ENCODE results near the gene WAPL. TPM values are rescaled to one million over a fixed set of nuclear protein-coding genes. Genes with fewer than 3 reads are reported as not detected.
A peak's percentile ranks its signal among the peaks of the same experiment; 100 is the strongest.
"Not testable (repeated sequence)": the region's sequence is repeated elsewhere in the genome, so short reads cannot be mapped to it uniquely, and the experiment has no call there.

WAPL gene, protein sequence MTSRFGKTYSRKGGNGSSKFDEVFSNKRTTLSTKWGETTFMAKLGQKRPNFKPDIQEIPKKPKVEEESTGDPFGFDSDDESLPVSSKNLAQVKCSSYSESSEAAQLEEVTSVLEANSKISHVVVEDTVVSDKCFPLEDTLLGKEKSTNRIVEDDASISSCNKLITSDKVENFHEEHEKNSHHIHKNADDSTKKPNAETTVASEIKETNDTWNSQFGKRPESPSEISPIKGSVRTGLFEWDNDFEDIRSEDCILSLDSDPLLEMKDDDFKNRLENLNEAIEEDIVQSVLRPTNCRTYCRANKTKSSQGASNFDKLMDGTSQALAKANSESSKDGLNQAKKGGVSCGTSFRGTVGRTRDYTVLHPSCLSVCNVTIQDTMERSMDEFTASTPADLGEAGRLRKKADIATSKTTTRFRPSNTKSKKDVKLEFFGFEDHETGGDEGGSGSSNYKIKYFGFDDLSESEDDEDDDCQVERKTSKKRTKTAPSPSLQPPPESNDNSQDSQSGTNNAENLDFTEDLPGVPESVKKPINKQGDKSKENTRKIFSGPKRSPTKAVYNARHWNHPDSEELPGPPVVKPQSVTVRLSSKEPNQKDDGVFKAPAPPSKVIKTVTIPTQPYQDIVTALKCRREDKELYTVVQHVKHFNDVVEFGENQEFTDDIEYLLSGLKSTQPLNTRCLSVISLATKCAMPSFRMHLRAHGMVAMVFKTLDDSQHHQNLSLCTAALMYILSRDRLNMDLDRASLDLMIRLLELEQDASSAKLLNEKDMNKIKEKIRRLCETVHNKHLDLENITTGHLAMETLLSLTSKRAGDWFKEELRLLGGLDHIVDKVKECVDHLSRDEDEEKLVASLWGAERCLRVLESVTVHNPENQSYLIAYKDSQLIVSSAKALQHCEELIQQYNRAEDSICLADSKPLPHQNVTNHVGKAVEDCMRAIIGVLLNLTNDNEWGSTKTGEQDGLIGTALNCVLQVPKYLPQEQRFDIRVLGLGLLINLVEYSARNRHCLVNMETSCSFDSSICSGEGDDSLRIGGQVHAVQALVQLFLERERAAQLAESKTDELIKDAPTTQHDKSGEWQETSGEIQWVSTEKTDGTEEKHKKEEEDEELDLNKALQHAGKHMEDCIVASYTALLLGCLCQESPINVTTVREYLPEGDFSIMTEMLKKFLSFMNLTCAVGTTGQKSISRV (N-terminal part only)
- total RNA-seq: 24.0 TPM
- long read RNA-seq, full-length matches to known transcripts: 13 of 48 reads
- long read RNA-seq, partial matches to known transcripts: 27 of 48 reads
- long read RNA-seq, other reads (novel, unspliced or antisense): 8 of 48 reads

DNA sequence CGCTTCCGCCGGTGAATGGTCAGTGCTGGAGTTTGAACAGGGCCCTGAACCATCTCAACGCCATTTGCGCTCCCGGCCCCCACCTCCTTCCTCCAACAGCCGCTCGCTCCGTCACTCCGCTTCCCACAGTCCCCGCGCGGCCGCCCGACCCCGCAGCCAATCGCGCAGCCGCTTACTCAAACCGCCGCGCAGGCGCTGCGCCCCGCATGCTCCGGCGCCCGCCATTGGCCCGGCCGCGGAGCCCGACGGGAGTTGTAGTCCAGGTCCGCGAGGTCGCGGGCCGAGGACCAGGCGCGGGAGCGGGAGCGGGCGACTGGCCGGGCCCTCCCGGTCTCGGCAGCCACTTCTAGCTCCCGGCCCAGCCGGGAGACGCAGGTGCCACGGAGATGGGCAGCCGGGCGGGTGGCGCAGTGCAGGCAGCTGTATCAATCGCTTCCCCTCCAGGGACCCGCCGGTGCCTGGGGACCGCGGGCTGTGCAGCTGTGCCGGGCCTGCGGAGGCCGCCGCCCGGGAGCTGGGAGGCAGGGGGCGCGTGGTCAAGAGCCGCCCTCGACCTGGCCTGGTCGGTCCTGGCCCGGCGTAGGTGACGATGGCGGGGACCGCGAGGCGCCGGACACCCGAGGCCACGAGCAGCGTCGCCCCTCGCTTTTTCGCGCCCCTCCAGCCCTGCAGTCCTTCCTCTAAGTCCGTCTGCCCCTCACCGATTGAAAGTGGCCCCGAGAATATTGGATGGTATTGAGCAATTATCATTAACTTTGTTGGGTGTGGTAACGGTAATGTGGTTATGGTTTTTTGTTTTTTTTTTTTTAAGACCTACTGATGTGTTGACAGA lies at the start of gene WAPL:
TSS of gene WAPL (minus strand) at position 115 of the 832 bp plus-strand sequence. CDS start 3,723 bp downstream, outside the sequence.
- intact Hi-C loops (cut with DNase I): loop anchor here (5.0 kb wide), 2 partner anchors 65 to 120 kb away; no protein-coding TSS in a partner anchor
- DNase-seq (ENCODE audit: low spot score): peak; percentile 98

DNA sequence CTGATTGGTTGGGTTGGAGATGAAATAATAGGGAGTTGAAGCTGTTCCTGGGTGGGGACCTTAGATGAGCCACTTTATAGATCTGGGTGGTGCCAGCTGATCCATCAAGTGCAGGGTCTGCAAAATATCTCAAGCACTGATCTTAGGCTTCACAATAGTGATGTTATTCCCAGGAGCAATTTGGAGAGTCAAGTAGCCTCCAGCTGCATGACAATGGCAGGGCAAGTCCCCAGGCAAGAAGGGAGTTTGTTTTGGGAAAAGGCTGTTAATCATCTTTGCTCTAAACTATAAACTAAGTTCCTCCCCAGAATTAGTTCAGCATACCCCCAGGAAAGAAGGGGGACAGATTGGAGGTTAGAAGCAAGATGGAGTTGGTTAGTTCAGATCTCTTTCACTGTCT lies 47.7 kb upstream of the WAPL start:
- intact Hi-C loops (cut with DNase I): no loop called here
- DNase-seq (ENCODE audit: low spot score): no peak

DNA sequence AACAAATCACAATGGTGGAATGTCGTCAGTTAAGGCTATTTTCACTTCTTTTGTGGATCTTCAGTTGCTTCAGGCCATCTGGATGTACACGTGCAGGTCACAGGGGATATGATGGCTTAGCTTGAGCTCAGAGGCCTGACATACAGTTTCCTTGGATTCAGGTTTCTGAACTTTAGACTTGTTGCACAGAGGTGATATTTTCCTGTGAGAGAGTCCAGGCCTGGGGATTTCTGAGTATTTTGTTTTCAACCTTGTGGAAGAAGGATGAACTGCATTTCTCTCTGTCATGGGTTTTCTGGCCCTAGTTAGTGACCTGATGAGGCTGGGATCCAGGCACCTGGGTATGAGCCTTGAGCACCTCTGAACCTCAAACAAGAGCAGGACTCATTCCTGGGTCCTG lies 44.9 kb upstream of the WAPL start:
- intact Hi-C loops (cut with DNase I); DNase-seq (ENCODE audit: low spot score): not testable (repeated sequence)

DNA sequence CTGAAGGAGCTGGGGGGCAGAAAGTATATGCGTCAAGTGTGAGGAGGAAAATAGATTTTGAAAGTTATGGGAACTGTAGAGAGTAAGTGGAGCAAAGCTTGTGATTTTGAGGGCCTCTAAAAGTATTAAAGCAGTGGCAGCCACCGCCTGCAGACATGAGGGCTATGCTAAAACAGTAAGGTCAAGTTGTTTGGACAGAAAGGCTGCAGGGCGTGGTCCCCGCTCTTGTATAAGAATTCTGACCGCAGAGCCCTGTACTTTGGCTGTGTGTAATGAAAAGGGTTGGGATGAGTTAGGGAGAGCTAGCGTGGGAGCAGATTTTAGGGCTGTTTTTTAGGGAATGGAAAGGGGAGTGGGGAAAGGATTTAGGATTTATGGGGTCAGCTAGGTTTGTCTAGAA lies 41.7 kb upstream of the WAPL start:
- DNase-seq (ENCODE audit: low spot score); intact Hi-C loops (cut with DNase I): not testable (repeated sequence)

DNA sequence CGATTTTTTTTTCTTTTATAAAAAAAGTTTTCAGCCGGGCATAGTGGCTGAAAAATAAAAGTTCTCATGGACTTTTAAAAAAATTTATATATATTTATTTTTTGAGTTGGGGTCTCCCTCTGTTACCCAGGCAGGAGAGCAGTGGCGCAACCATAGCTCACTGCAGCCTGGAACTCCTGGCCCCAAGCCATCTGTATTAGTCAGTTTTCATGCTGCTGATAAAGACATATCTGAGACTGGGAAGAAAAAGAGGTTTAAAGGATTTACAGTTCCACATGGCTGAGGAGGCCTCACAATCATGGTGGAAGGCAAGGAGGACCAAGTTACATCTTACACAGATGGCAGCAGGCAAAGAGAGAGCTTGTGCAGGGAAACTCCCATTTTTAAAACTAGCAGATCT lies 37.1 kb upstream of the WAPL start:
- DNase-seq (ENCODE audit: low spot score); intact Hi-C loops (cut with DNase I): not testable (repeated sequence)

DNA sequence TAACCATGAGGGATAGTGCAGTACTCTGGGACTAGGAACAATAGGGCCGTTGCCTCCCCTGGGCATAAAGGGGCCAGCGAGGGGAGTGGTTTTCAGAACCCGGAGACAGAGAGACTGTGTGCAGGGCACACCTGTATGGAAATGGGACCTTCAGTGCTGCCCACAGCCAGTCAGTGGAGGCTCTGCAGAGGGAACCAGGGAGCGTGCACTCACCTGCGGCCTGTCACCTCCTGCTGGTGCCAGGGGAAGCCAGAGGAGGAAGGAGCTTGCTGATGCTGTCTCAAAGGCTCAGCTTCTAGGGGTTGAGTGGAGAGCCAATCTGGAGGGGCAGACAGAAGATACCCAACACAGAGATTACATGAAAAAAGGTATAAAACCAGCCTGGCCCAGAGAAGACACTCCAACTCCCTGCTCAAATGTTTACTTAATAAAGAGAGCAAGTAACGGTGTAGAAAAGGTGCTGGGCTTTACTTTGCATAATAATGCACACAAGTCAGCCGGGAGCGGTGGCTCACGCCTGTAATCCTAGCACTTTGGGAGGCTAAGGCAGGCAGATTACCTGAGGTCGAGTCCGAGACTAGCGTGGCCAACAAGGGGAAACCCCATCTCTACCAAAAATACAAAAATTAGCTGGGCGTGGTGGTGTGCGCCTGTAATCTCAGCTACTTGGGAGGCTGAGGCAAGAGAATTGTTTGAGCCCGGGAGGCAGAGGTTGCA lies 35.5 kb upstream of the WAPL start:
- intact Hi-C loops (cut with DNase I): no loop called here

DNA sequence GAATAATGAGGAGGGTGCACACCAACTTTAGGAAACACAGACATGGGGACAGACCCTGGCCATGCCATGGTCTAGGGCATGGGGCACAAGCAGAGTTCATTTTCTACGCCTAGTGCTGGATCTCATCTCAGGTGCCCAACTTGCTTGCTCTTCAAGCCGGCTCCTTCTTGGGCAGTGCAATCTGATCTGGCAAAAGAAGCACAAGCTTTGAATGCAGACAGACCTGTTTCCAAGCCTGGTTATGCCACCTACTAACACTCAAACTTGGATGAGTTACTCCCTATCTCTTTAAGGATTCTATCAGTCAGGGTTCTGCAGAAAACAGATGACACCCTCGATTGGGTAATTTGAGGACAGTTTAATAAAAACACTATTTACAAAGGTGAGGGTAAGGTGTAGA lies 34.9 kb upstream of the WAPL start:
- intact Hi-C loops (cut with DNase I): no loop called here
- no peak for DNase-seq (ENCODE audit: low spot score)

More for the DNA sequence above, 35.5 kb upstream of the WAPL start:
- DNase-seq (ENCODE audit: low spot score): no peak

DNA sequence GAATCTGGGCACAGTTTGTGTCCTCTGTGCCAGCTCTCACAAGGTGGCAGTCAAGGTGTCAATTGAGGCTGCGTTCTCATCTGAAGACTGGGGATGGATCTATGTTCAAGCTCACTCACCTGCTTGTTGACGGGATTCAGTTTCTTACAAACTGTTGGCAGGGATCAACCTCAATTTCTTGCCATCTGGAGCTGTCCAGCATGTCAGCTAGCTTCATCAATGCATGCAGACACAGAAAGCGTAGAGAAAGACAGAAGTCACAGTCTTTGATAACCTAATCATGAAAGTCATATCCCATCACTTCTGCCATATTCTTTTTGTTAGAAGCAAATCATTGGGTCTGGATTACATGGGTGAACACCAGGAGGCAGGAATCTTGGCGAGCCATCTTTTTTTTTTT lies 32.0 kb upstream of the WAPL start:
- no peak for DNase-seq (ENCODE audit: low spot score)
- intact Hi-C loops (cut with DNase I): no loop called here

DNA sequence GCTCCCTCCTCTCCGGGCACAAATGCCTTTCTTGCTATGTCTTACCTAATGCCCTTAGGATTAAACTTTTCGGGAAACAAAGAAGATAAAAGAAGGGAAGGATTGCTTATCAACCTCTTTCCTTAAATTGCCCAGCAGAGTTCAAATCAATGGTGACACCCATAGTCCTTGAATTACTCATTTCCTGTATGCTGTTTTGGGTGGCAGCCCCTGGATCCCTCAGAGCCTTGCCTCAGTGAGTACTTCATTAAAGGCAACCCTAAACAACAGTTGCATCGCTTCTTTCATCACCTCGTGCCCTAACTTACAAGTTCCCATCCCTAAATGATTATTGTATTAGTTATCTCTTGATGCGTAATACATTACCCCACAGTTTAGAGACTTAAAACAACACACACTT lies 31.6 kb upstream of the WAPL start:
- intact Hi-C loops (cut with DNase I): no loop called here
- DNase-seq (ENCODE audit: low spot score): no peak

DNA sequence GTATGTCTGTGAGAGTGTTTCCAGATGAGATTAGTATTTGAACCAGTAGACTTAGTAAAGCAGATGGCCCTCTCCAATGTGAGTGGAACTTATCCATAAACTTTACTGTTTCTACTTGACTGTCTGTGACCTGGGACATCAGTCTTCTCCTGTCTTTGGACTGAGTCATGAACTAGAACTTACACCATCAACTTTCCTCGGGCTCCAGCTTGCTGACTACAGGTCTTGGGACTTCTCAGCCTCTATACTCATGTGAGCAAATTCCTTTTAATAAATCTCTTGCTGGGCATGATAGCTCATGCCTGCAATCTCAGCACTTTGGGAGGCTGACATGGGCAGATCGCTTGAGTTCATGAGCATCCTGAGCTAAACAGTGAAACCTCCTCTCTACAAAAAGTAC lies 25.7 kb upstream of the WAPL start:
- DNase-seq (ENCODE audit: low spot score): no peak
- intact Hi-C loops (cut with DNase I): no loop called here

DNA sequence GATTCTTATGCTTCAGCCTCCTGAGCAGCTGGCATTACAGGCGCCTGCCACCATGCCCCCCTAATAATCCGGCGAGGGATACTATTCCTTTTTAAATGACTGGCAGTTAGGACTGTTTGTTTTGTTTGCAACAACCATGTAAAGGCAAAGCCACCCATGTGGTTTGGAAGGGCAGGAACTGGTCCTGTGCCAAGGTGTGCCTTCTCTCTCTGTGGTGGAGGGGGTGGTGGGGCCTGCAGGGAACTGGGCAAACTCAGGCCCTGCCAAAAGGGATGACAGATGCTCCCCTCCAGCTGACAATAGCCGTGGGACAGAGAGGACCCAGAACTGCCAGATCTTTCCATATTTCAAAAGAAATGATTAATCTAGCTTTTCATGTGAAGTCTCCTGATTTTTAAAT lies 23.5 kb upstream of the WAPL start:
- intact Hi-C loops (cut with DNase I): no loop called here
- no peak for DNase-seq (ENCODE audit: low spot score)

DNA sequence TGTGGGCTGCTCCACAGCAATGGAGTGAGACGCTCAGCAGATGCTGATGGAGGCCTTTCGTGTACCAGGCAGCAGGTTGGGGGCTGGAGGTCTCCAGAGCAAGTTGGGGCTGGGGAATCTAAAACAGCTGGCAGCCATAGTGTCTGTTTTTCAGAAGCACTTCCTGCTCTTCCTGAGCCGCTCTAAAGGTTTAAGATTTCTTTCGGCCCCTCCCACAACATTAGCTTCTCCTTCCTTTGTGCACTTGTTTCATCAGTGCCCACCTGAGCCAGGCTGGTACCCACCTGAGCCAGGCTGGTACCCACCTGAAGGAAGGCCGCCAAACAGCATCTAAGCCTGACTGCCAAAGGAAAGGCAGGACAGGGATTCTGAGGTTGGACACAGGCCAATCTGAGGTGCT lies 18.4 kb upstream of the WAPL start:
- intact Hi-C loops (cut with DNase I): no loop called here
- no peak for DNase-seq (ENCODE audit: low spot score)

DNA sequence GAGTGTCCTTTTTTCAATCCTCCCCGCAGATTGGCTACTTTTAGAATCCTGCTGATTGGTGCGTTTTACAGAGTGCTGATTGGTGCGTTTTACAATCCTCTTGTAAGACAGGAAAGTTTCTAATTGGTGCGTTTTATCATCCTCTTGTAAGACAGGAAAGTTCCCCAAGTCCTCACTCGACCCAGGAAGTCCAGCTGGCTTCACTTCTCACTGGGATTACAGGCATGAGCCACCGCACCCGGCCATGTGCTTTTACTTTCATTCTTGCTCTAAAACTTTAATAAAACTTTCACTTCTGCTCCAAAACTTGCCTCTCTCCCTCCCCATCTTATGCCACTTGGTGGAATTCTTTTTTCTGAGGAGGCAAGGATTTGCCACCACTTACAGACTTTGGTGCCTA lies 17.0 kb upstream of the WAPL start:
- intact Hi-C loops (cut with DNase I): no loop called here
- DNase-seq (ENCODE audit: low spot score): no peak

DNA sequence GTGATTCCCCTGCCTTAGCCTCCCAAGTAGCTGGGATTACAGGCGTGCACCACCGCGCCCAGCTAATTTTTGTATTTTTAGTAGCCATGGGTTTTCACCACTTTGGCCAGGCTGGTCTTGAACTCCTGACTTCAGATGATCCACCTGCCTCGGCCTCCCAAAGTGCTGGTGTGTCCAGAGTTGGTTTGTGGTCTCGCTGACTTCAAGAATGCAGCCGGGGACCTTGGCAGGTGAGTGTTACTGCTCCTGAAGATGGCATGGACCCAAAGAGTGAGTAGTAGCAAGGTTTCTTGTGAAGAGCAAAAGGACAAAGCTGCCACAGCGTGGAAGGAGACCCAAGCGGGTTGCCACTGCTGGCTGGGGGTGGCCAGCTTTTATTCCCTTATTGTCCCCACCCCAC lies 16.4 kb upstream of the WAPL start:
- DNase-seq (ENCODE audit: low spot score); intact Hi-C loops (cut with DNase I): not testable (repeated sequence)

DNA sequence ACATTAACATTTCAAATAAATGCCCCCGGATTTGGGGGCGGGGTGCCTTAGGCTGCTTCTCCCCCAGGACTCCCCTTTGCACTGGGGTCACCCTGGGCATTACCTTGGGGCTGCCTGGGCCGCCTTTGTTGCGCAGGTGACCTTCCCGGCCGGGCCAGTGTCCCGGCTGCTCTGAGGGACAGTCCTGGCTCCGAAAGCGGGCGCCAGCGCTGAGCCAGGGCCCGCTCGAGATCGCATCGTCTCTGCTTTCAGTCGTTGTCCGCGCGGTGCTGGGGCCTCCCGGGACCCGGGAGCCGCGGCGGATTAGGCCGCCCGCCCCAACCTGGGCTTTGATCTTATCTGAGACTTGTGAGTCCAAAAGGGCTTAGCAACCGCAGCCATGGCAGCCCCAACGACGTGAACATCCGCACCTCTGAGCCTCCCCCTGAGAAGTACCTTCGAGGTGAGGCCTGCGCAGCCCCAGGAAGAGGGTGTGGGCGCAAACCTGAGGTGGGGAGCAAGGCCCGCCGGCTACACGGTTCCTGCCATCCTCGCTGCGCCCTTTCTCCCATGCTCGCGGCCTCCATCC lies 14.8 kb upstream of the WAPL start:
- intact Hi-C loops (cut with DNase I): no loop called here
- DNase-seq (ENCODE audit: low spot score): no peak

DNA sequence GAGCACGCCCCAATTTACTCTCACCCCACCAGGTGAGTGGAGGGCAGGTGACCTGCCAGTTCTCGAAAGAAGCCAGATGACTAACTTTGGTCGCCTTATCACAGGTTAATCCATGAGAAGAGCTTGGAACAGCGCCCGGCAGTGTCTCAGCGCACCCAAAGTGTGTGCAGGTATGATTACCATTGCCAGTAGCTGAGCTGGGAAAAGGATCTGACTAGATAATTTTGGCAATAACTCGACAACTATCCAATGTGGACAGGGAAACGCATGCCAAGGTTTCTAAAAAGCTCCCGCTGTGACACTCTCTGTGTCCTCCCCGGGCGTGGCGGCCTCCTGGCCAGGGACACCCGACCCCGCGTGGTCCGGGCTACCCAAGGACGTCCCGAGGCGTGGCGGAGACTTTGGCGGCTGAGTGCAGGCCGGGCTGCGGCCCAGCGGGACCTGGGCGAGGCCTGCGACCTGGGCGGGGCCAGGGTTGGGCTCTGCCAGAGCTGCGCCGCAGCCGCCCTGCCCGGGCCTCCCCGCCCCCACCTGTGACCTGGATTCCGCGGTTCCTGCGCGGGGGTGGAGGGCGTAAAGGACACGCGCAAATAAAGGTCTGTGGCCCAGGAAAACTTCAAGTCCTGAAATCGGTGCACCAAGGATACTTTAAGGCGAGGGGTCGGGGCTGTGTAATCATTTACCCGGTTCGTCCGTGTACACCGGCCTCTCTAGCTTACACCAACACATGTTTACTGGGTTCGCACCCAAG lies 13.7 kb upstream of the WAPL start:
- peak; percentile 89 for DNase-seq (ENCODE audit: low spot score)
- intact Hi-C loops (cut with DNase I): no loop called here

DNA sequence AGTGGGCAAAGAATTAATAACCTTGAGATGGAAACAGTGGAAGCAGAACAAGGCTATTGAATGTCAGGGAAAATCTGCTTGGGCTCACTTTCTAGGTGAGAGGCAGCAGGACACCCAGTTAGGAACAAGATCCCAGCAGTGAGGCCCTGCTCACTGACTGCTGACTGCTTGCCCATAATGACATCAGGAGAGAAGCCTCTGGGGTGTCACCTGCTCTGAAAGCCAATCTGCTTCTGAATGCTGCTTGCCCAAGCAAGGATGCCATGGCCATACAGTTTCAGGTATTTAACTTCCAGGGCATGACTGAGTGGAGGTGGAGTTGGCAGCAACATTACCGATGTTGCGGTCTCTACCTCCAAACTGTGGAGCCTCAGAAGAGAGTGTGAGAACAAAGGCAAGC lies 11.7 kb upstream of the WAPL start:
- no peak for DNase-seq (ENCODE audit: low spot score)
- intact Hi-C loops (cut with DNase I): no loop called here

All from cardiac septum (tissue), 1 donor.